Activated B cell treated with CpG ODN at 0.5 μM for 24 hours (primary cell): ENCODE measurements around the gene FHIP1B. TPM values are rescaled to one million over a fixed set of nuclear protein-coding genes. Genes with fewer than 3 reads are reported as not detected.

ENCODE experiments used
- ATAC-seq: fragments of 200-7000 bp; cut with Tn5 transposase; one replicate; pipeline ENCODE4 v1.10.0; 2021; ENCODE audit warnings: low read depth, mild to moderate bottlenecking, moderate library complexity
- CTCF ChIA-PET: fragments of 350-600 bp; sonication (Branson Sonifier 250); formaldehyde crosslinking; loops from one replicate; lab custom pipeline; 2021; ENCODE audit warnings: antibody characterized with exemption; lab: Charles Lee
- POLR2A ChIA-PET: fragments of 350-600 bp; sonication (Branson Sonifier 250); formaldehyde crosslinking; loops from one replicate; lab custom pipeline; 2021; ENCODE audit warnings: antibody characterized with exemption; lab: Charles Lee
- DNase-seq: peaks from one replicate; pipeline ENCODE4 v3.0.0; 2022
- H3K27ac Mint-ChIP-seq: one replicate; pipeline ENCODE4 v1.8.0; 2020; ENCODE audit warnings: mixed read lengths
- H3K27me3 Mint-ChIP-seq: one replicate; pipeline ENCODE4 v1.8.0; 2021; ENCODE audit warnings: mixed read lengths
- H3K36me3 Mint-ChIP-seq: one replicate; pipeline ENCODE4 v1.8.0; 2021; ENCODE audit warnings: low read depth, mixed read lengths
- H3K4me1 Mint-ChIP-seq: one replicate; pipeline ENCODE4 v1.8.0; 2021; ENCODE audit warnings: mixed read lengths
- H3K4me3 Mint-ChIP-seq: one replicate; pipeline ENCODE4 v1.8.0; 2020; ENCODE audit warnings: mild to moderate bottlenecking, mixed read lengths
- H3K9me3 Mint-ChIP-seq: one replicate; pipeline ENCODE4 v1.8.0; 2020; ENCODE audit warnings: mixed read lengths
- CTCF ChIP-seq: fragments of 200-600 bp; IDR thresholded peaks from one replicate; pipeline ENCODE4 v1.8.0; 2022; ENCODE audit warnings: antibody characterized with exemption, mild to moderate bottlenecking
- intact Hi-C: fragments of 100-400 bp; cut with micrococcal nuclease; formaldehyde crosslinking; loops from one replicate; pipeline ENCODE4 v1.15.1; 2024
- total RNA-seq: library from RNA; stranded (reverse); gene quantifications from 2 replicates; pipeline ENCODE4 v1.2.3, GENCODE V29; 2022

The FHIP1B gene
- total RNA-seq, 1 donor from 2014 or later, result 32.8 TPM

GRCh38 chr11:6191742-6192141 is 42.7 kb downstream of the FHIP1B start:
- no peak for TF ChIP-seq CTCF
- ATAC-seq, result no peak
- Mint-ChIP-seq H3K9me3 (peaks cover 1% of the 10 kb centered on the region), H3K27ac (no peak overlapping the region), H3K4me3 (no peak overlapping the region), H3K36me3 (no peaks in the 10 kb centered on the region), H3K4me1 (no peaks in the 10 kb centered on the region), H3K27me3 (no peaks in the 10 kb centered on the region)
- DNase-seq, result no peak
- POLR2A ChIA-PET, result no interaction called here
- CTCF ChIA-PET, result no interaction called here
- intact Hi-C loops, result no loop called here

GRCh38 chr11:6175440-6175839 is 59.0 kb downstream of the FHIP1B start:
- ATAC-seq, result no peak
- CTCF ChIA-PET, result no interaction called here
- peaks cover 3% of the 10 kb centered on the region for H3K9me3 Mint-ChIP-seq
- intact Hi-C loops, result no loop called here
- POLR2A ChIA-PET, result no interaction called here
- H3K4me3 Mint-ChIP-seq, result no peak overlapping the region
- H3K36me3 Mint-ChIP-seq, result no peaks in the 10 kb centered on the region
- no peak overlapping the region for H3K27ac Mint-ChIP-seq
- DNase-seq, result no peak
- peaks cover 13% of the 10 kb centered on the region for H3K27me3 Mint-ChIP-seq
- H3K4me1 Mint-ChIP-seq, result no peaks in the 10 kb centered on the region
- no peak for TF ChIP-seq CTCF

- Mint-ChIP-seq H3K27ac (no peak within 1 kb of the TSS), H3K27me3 (peaks cover 14% of the 10 kb centered on the region), H3K36me3 (no peaks in the 10 kb centered on the region), H3K9me3 (peaks cover 6% of the 10 kb centered on the region), H3K4me1 (no peaks in the 10 kb centered on the region), H3K4me3 (no peak within 1 kb of the TSS)
- intact Hi-C loops, result no loop called here
- no peak for TF ChIP-seq CTCF
- POLR2A ChIA-PET, result no interaction called here
- no peak for DNase-seq
- CTCF ChIA-PET, result no interaction called here
- no peak for ATAC-seq
Observed at GRCh38 chr11:6170226-6170625, 64.2 kb downstream of the FHIP1B start, which contains the start of gene OR52B2. OR52B2 (minus strand) TSS chr11:6170326; CDS start chr11:6170326, 0 bp downstream.

Other genes starting within 250 kb of the FHIP1B start
- not detected in 2 replicates for gene OR52L1, start 247.7 kb downstream of the FHIP1B start, total RNA-seq
- not detected in 2 replicates for gene OR56A4, start 227.7 kb downstream of the FHIP1B start, total RNA-seq
- not detected in 2 replicates for gene OR56A1, start 203.9 kb downstream of the FHIP1B start, total RNA-seq
- not detected in 2 replicates for gene OR56B4, start 127.0 kb downstream of the FHIP1B start, total RNA-seq
- not detected in 2 replicates for gene OR52B2, start 64.3 kb downstream of the FHIP1B start, total RNA-seq
- not detected in 2 replicates for gene OR52W1, start 35.4 kb downstream of the FHIP1B start, total RNA-seq
- gene C11orf42, start 29.1 kb downstream of the FHIP1B start, total RNA-seq, result not detected in 2 replicates
- gene CNGA4, start 4.5 kb upstream of the FHIP1B start, total RNA-seq, result 0.20 and 0.22 TPM in 2 replicates
- gene CCKBR, start 25.2 kb upstream of the FHIP1B start, total RNA-seq, result not detected in 2 replicates
- gene CAVIN3, start 85.9 kb upstream of the FHIP1B start, total RNA-seq, result 0.55 TPM in 1 of 2 replicates, not detected in the other
- gene SMPD1, start 155.8 kb upstream of the FHIP1B start, total RNA-seq, result 14.1 and 16.9 TPM in 2 replicates
- gene APBB1, start 184.5 kb upstream of the FHIP1B start, total RNA-seq, result 20.6 and 22.1 TPM in 2 replicates
- gene HPX, start 206.4 kb upstream of the FHIP1B start, total RNA-seq, result 0.40 TPM in 1 of 2 replicates, not detected in the other
- gene TRIM3, start 239.3 kb upstream of the FHIP1B start, total RNA-seq, result 8.3 and 9.0 TPM in 2 replicates
- gene ARFIP2, start 246.7 kb upstream of the FHIP1B start, total RNA-seq, result 40.6 and 43.1 TPM in 2 replicates
- gene TIMM10B, start 246.9 kb upstream of the FHIP1B start, total RNA-seq, result 48.0 and 60.0 TPM in 2 replicates